A204.1 (cell line): ENCODE measurements around the gene DCAF5.

ENCODE experiments used
- FAIRE-seq: peaks from 2 replicates; lab custom pipeline; 2012; peaks lifted over from hg19 to GRCh38; lab: Jason Lieb, UNC

Gene DCAF5

GRCh38 chr14:69004731-69005431, 148.0 kb downstream of the DCAF5 start:
- no peak for FAIRE-seq

- no peak for FAIRE-seq
Observed at GRCh38 chr14:69003626-69004025, 149.3 kb downstream of the DCAF5 start.

GRCh38 chr14:69002069-69002468, 150.8 kb downstream of the DCAF5 start:
- FAIRE-seq: no peak

- no peak for FAIRE-seq
Observed at GRCh38 chr14:69001375-69001774, 151.5 kb downstream of the DCAF5 start.
